Natural killer cell (primary cell): Measurements from ENCODE around the gene MS4A4A. TPM values are rescaled to one million over a fixed set of nuclear protein-coding genes. Genes with fewer than 3 reads are reported as not detected.

Experiments used
- ATAC-seq, 3 donors: fragments of 150-1000 bp in 2 of 3; fragments of 200-7000 bp in 1 of 3; cut with Tn5 transposase; 1 replicate in 1 of 3; 2 replicates in 2 of 3; pipeline ENCODE4 v1.10.0; 2021; ENCODE audit warnings: mild to moderate bottlenecking in 2 of 3, moderate library complexity in 2 of 3
- DNase-seq, 2 donors: peaks; one replicate each; pipeline versions ENCODE4 v3.0.0 to v3.0.0-alpha.2; 2013 to 2021; ENCODE audit warnings: mixed read lengths in 1 of 2
- H3K27ac ChIP-seq: one replicate; pipeline ENCODE4 v1.5.1; 2013; ENCODE audit warnings: mild to moderate bottlenecking, low read length
- H3K27me3 ChIP-seq: one replicate; pipeline ENCODE4 v1.6.1; 2013; ENCODE audit warnings: low read length; ENCODE audit not compliant: control insufficient read depth, insufficient read depth
- H3K36me3 ChIP-seq: one replicate; pipeline ENCODE4 v1.6.1; 2013; ENCODE audit warnings: low read length; ENCODE audit not compliant: control insufficient read depth, insufficient read depth
- H3K4me1 ChIP-seq: one replicate; pipeline ENCODE4 v1.6.1; 2013; ENCODE audit warnings: low read length; ENCODE audit not compliant: control insufficient read depth, insufficient read depth
- H3K4me3 ChIP-seq: one replicate; pipeline ENCODE4 v1.5.1; 2013; ENCODE audit warnings: low read length
- H3K9me3 ChIP-seq: one replicate; pipeline ENCODE4 v1.6.1; 2013; ENCODE audit warnings: low read length; ENCODE audit not compliant: control insufficient read depth, insufficient read depth
- H3K27ac Mint-ChIP-seq, 2 donors: one replicate each; pipeline ENCODE4 v1.8.0; 2022; ENCODE audit warnings: mild to moderate bottlenecking in 2 of 2, mixed read lengths in 2 of 2, moderate library complexity in 1 of 2
- H3K27me3 Mint-ChIP-seq, 2 donors: one replicate each; pipeline ENCODE4 v1.8.0; 2022; ENCODE audit warnings: low read depth in 2 of 2, mixed read lengths in 2 of 2
- H3K36me3 Mint-ChIP-seq: one replicate; pipeline ENCODE4 v1.8.0; 2022; ENCODE audit warnings: mixed read lengths
- H3K4me1 Mint-ChIP-seq, 2 donors: one replicate each; pipeline ENCODE4 v1.8.0; 2022; ENCODE audit warnings: mixed read lengths in 2 of 2
- H3K4me3 Mint-ChIP-seq: one replicate; pipeline ENCODE4 v1.8.0; 2022; ENCODE audit warnings: mild to moderate bottlenecking, moderate library complexity, mixed read lengths
- H3K9me3 Mint-ChIP-seq, 2 donors: one replicate each; pipeline ENCODE4 v1.8.0; 2022; ENCODE audit warnings: mixed read lengths in 2 of 2
- WGBS: methylation state at CpG from one replicate; pipeline ENCODE4 v1.1.7; 2013; ENCODE audit warnings: missing lambda C conversion rate; ENCODE audit not compliant: insufficient coverage; 5-methylcytosine and 5-hydroxymethylcytosine counted together
- intact Hi-C: fragments of 100-400 bp; cut with micrococcal nuclease; formaldehyde crosslinking; loops from one replicate; pipeline ENCODE4 v1.14.2; 2022
- total RNA-seq, 4 donors: library from RNA; stranded (reverse); fragments of 120-200 nt in 1 of 4; gene quantifications; one replicate each; pipeline versions ENCODE4 v1.2.3 to v1.2.4, GENCODE V29; 2013 to 2022
- TF ChIP-seq, protein P1 (sequence below): fragments of 200-600 bp; IDR thresholded peaks from one replicate; pipeline ENCODE4 v1.8.0; 2022; ENCODE audit warnings: antibody characterized with exemption

Gene MS4A4A
- total RNA-seq, 3 donors from 2014 or later (not counting 1 experiment from before 2014, with no cell fraction given), result 0.71 to 1.6 (median 1.2) TPM

DNA sequence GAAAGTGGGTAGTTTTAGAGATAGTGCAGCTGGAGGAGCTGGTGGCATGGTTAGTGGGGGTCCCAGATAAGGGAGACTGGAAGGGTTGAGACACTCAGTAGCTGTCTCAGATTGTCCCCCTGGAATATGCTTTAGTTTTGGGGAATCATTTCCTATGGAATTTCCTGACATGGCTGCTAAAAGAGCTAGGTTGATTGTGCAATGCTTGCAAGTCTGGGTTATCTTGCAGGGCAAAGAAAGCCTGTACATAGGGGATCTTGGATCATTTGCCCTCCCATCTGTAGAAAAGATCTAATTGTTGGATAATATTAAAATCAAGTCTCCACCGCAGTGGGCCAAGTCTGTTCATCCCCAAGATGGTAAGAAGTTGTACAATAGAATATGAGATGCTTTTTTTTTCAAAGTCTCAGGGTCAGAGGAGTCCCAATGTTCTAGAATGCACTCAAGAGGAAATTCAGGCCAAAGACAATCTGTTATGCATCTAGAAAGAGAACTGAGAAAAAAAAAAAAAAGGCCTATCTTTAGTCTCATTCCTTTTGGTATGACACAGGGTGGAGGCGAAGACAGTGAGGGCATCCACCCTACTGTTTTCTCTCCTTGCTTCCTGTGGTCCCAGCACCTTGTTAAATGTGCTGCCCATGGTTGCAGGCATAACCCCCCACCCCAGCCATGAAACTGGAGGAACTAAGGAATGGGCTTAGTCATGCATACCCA, 66.8 kb downstream of the MS4A4A start:
- intact Hi-C loops, result no loop called here
- Mint-ChIP-seq H3K36me3 (no peaks in the 10 kb centered on the region), H3K4me3 (no peak overlapping the region), H3K4me1 (no peaks in the 10 kb centered on the region), H3K27me3 (peaks cover 10 to 19% of the 10 kb centered on the region in 2 donors), H3K9me3 (no peaks in the 10 kb centered on the region), H3K27ac (no peak overlapping the region)
- no peaks in the 10 kb centered on the region for H3K4me1 ChIP-seq
- TF ChIP-seq, protein P1, sequence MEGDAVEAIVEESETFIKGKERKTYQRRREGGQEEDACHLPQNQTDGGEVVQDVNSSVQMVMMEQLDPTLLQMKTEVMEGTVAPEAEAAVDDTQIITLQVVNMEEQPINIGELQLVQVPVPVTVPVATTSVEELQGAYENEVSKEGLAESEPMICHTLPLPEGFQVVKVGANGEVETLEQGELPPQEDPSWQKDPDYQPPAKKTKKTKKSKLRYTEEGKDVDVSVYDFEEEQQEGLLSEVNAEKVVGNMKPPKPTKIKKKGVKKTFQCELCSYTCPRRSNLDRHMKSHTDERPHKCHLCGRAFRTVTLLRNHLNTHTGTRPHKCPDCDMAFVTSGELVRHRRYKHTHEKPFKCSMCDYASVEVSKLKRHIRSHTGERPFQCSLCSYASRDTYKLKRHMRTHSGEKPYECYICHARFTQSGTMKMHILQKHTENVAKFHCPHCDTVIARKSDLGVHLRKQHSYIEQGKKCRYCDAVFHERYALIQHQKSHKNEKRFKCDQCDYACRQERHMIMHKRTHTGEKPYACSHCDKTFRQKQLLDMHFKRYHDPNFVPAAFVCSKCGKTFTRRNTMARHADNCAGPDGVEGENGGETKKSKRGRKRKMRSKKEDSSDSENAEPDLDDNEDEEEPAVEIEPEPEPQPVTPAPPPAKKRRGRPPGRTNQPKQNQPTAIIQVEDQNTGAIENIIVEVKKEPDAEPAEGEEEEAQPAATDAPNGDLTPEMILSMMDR, result no peak
- DNase-seq (no peak), ATAC-seq (no peak)
- H3K9me3 ChIP-seq, result no peaks in the 10 kb centered on the region
- H3K4me3 ChIP-seq, result no peak overlapping the region
- WGBS, result 81% methylated on average over 2 of the region's 2 CpGs
- H3K36me3 ChIP-seq, result no peaks in the 10 kb centered on the region
- H3K27me3 ChIP-seq, result no peaks in the 10 kb centered on the region
- no peak overlapping the region for H3K27ac ChIP-seq

GRCh38 chr11:60348116-60348515, 67.7 kb downstream of the MS4A4A start:
- no peak overlapping the region for H3K4me3 ChIP-seq
- WGBS, result 77% methylated on average over 2 of the region's 2 CpGs

GRCh38 chr11:60349990-60350389, 69.5 kb downstream of the MS4A4A start:
- Histone ChIP-seq H3K36me3 (no peaks in the 10 kb centered on the region), H3K4me1 (no peaks in the 10 kb centered on the region), H3K4me3 (no peak overlapping the region), H3K27me3 (no peaks in the 10 kb centered on the region), H3K27ac (no peak overlapping the region), H3K9me3 (no peaks in the 10 kb centered on the region)
- H3K27ac Mint-ChIP-seq, result no peak overlapping the region
- no peaks in the 10 kb centered on the region for H3K9me3 Mint-ChIP-seq
- H3K4me3 Mint-ChIP-seq, result no peak overlapping the region
- DNase-seq (no peak), ATAC-seq (no peak)
- peaks cover 4 to 12% of the 10 kb centered on the region in 2 donors for H3K27me3 Mint-ChIP-seq
- TF ChIP-seq, protein P1, result no peak
- intact Hi-C loops, result no loop called here
- WGBS, result 86% methylated on average over 1 of the region's 1 CpG
- no peaks in the 10 kb centered on the region for H3K4me1 Mint-ChIP-seq
- no peaks in the 10 kb centered on the region for H3K36me3 Mint-ChIP-seq

More at GRCh38 chr11:60348116-60348515, 67.7 kb downstream of the MS4A4A start:
- Histone ChIP-seq H3K9me3 (no peaks in the 10 kb centered on the region), H3K27ac (no peak overlapping the region), H3K27me3 (no peaks in the 10 kb centered on the region), H3K36me3 (no peaks in the 10 kb centered on the region), H3K4me1 (no peaks in the 10 kb centered on the region)
- Mint-ChIP-seq H3K27me3 (peaks cover 9 to 19% of the 10 kb centered on the region in 2 donors), H3K36me3 (no peaks in the 10 kb centered on the region), H3K4me1 (no peaks in the 10 kb centered on the region), H3K27ac (no peak overlapping the region), H3K4me3 (no peak overlapping the region), H3K9me3 (no peaks in the 10 kb centered on the region)
- ATAC-seq (no peak), DNase-seq (no peak)
- TF ChIP-seq, protein P1, result no peak
- intact Hi-C loops, result no loop called here

DNA sequence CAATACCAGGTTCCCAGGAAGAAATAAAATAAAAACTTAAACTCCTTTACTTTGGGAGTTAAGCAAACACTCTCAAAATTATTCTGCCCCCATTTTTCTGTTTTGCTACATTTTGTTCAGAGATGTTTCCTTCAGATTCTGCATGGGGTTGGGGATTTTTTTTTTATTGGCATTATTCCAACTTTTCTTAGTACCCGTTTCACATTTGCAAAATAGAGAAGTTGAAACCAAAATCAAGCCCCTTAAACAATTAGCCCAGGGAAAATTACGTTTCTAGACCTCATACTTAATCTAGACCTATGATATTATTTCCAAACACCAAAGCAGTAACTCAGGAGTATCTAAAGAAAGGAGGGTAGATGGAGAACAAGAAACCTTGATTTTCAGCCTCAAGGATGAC, 77.3 kb downstream of the MS4A4A start:
- peaks cover 0 to 1% of the 10 kb centered on the region in 2 donors for H3K27me3 Mint-ChIP-seq
- H3K4me3 Mint-ChIP-seq, result no peak overlapping the region
- TF ChIP-seq, protein P1, result no peak
- 0% methylated on average over 2 of the region's 2 CpGs for WGBS
- H3K36me3 Mint-ChIP-seq, result no peaks in the 10 kb centered on the region
- no peak overlapping the region for H3K27ac ChIP-seq
- ATAC-seq (no peak), DNase-seq (no peak)
- H3K4me1 ChIP-seq, result no peaks in the 10 kb centered on the region
- no peak overlapping the region for H3K4me3 ChIP-seq
- no peak overlapping the region for H3K27ac Mint-ChIP-seq
- H3K9me3 Mint-ChIP-seq, result no peaks in the 10 kb centered on the region
- H3K27me3 ChIP-seq, result no peaks in the 10 kb centered on the region
- intact Hi-C loops, result no loop called here
- peaks cover 7% of the 10 kb centered on the region for H3K9me3 ChIP-seq
- H3K36me3 ChIP-seq, result no peaks in the 10 kb centered on the region
- H3K4me1 Mint-ChIP-seq, result no peaks in the 10 kb centered on the region
